A549 (cell line): ENCODE measurements around the gene KLHL13. TPM values are rescaled to one million over a fixed set of nuclear protein-coding genes. Genes with fewer than 3 reads are reported as not detected.

Experiments
- ATAC-seq, 2 experiments: fragments of 200-7000 bp in 1 of 2; fragments of >200 bp in 1 of 2; cut with Nextera tagmentation in 1 of 2; cut with Tn5 transposase in 1 of 2; 3 replicates each; pipeline versions ENCODE4 v1.8.0 to v1.9.1; 2018 to 2020; ENCODE audit warnings: mild to moderate bottlenecking in 1 of 2, moderate library complexity in 1 of 2
- CTCF ChIA-PET: fragments of 300-600 bp; sonication (Branson Sonifier 250); formaldehyde crosslinking; extraction: SDS; loops from one replicate; lab custom pipeline; 2021; ENCODE audit warnings: antibody characterized with exemption, inconsistent platforms; lab: Yijun Ruan, JAX
- POLR2A ChIA-PET: fragments of 350-600 bp; formaldehyde crosslinking; extraction: SDS; loops from one replicate; lab custom pipeline; 2021; ENCODE audit warnings: antibody characterized with exemption, inconsistent platforms; lab: Yijun Ruan, JAX
- DNase-seq, 2 experiments: peaks; one replicate each; pipeline versions ENCODE4 v3.0.0 to v3.0.0-alpha.2; 2011 to 2016; ENCODE audit warnings: low read depth in 1 of 2, low spot score in 1 of 2
- FAIRE-seq: peaks from 2 replicates; lab custom pipeline; 2011; peaks lifted over from hg19 to GRCh38; lab: Jason Lieb, UNC
- H3K27ac ChIP-seq, 2 experiments: fragments of >200 bp; sonication (Bioruptor Twin); formaldehyde crosslinking; 3 replicates each; pipeline ENCODE4 v1.5.1; 2016 to 2017
- H3K4me1 ChIP-seq: fragments of >200 bp; sonication (Bioruptor Twin); formaldehyde crosslinking; 3 replicates; pipeline ENCODE4 v1.6.1; 2016
- H3K4me2 ChIP-seq: fragments of >200 bp; sonication (Bioruptor Twin); formaldehyde crosslinking; 3 replicates; pipeline ENCODE4 v1.6.1; 2016
- H3K4me3 ChIP-seq: fragments of >200 bp; sonication (Bioruptor Twin); formaldehyde crosslinking; 3 replicates; pipeline ENCODE4 v1.5.1; 2016
- H3K9me3 ChIP-seq: fragments of >200 bp; sonication (Bioruptor Twin); formaldehyde crosslinking; 3 replicates; pipeline ENCODE4 v1.6.1; 2016
- ATOH8 ChIP-seq: fragments of 250-450 bp; sonication (Bioruptor Pico); IDR thresholded peaks from 2 replicates; pipeline ENCODE4 v1.5.0; 2020; ENCODE audit warnings: low read depth, mild to moderate bottlenecking, moderate library complexity
- BCL3 ChIP-seq: fragments of >200 bp; sonication (Bioruptor Twin); formaldehyde crosslinking; IDR thresholded peaks from 3 replicates; pipeline ENCODE4 v1.6.1; 2016
- BHLHE40 ChIP-seq: IDR thresholded peaks from 2 replicates; pipeline ENCODE4 v1.6.1; 2012; ENCODE audit warnings: low read depth, low read length, inconsistent platforms
- CBX8 ChIP-seq: fragments of 200-600 bp; sonication (generic); IDR thresholded peaks from 2 replicates; pipeline ENCODE4 v1.6.1; 2016
- CHD2 ChIP-seq: fragments of 150-350 bp; IDR thresholded peaks from 2 replicates; pipeline ENCODE4 v1.6.1; 2014; ENCODE audit warnings: low read length; ENCODE audit not compliant: partially characterized antibody
- CHD4 ChIP-seq: fragments of 200-600 bp; sonication (generic); IDR thresholded peaks from 2 replicates; pipeline ENCODE4 v1.6.1; 2016; ENCODE audit warnings: antibody characterized with exemption, mild to moderate bottlenecking, borderline replicate concordance
- CTCF ChIP-seq: fragments of >200 bp; sonication (Bioruptor Twin); formaldehyde crosslinking; IDR thresholded peaks from 3 replicates; pipeline ENCODE4 v1.5.1; 2016
- EP300 ChIP-seq, 2 experiments: fragments of >200 bp; sonication (Bioruptor Twin); formaldehyde crosslinking; IDR thresholded peaks; 2 replicates in 1 of 2; 3 replicates in 1 of 2; pipeline ENCODE4 v1.6.1; 2016 to 2017
- ESRRA ChIP-seq: fragments of 150-350 bp; IDR thresholded peaks from 2 replicates; pipeline ENCODE4 v1.6.1; 2014; ENCODE audit warnings: mild to moderate bottlenecking, low read length, borderline replicate concordance
- FOSB ChIP-seq: fragments of 250-450 bp; sonication (Bioruptor Pico); IDR thresholded peaks from 2 replicates; pipeline ENCODE4 v1.5.0; 2020; ENCODE audit warnings: mild to moderate bottlenecking, moderate library complexity
- FOXS1 ChIP-seq: fragments of 250-450 bp; sonication (Bioruptor Pico); IDR thresholded peaks from 2 replicates; pipeline ENCODE4 v1.5.0; 2020; ENCODE audit warnings: mild to moderate bottlenecking, moderate library complexity
- HEYL ChIP-seq: fragments of 250-450 bp; sonication (Bioruptor Pico); IDR thresholded peaks from 2 replicates; pipeline ENCODE4 v1.8.0; 2021; ENCODE audit warnings: mild to moderate bottlenecking, moderate library complexity
- HMGXB4 ChIP-seq: fragments of 250-450 bp; sonication (Bioruptor Pico); IDR thresholded peaks from 2 replicates; pipeline ENCODE4 v1.5.0; 2021; ENCODE audit warnings: mild to moderate bottlenecking, moderate library complexity, borderline replicate concordance
- HOXA7 ChIP-seq: fragments of 250-450 bp; sonication (Bioruptor Pico); IDR thresholded peaks from 2 replicates; pipeline ENCODE4 v1.5.0; 2020; ENCODE audit warnings: mild to moderate bottlenecking, moderate library complexity
- HOXB5 ChIP-seq: fragments of 250-450 bp; sonication (Bioruptor Pico); IDR thresholded peaks from 2 replicates; pipeline ENCODE4 v1.5.0; 2020; ENCODE audit warnings: mild to moderate bottlenecking, moderate library complexity
- JUN ChIP-seq, 2 experiments: fragments of >200 bp; sonication (Bioruptor Twin); formaldehyde crosslinking; IDR thresholded peaks; 2 replicates in 1 of 2; 3 replicates in 1 of 2; pipeline ENCODE4 v1.6.1; 2016 to 2017
- KDM5A ChIP-seq: fragments of 200-600 bp; sonication (generic); IDR thresholded peaks from 2 replicates; pipeline ENCODE4 v1.6.1; 2016; ENCODE audit warnings: antibody characterized with exemption, mild to moderate bottlenecking
- MYC ChIP-seq: IDR thresholded peaks from 2 replicates; pipeline ENCODE4 v1.6.1; 2012; ENCODE audit warnings: mild to moderate bottlenecking, inconsistent platforms, low read length, improper control_type of control experiment, borderline replicate concordance
- NR3C1 ChIP-seq: fragments of >200 bp; sonication (Bioruptor Twin); formaldehyde crosslinking; IDR thresholded peaks from 3 replicates; pipeline ENCODE4 v1.6.1; 2017
- POLR2AphosphoS2 ChIP-seq: conservative IDR thresholded peaks from 2 replicates; pipeline ENCODE4 v1.6.1; 2012; ENCODE audit warnings: low read length, improper control_type of control experiment, inconsistent platforms
- RAD21 ChIP-seq, 2 experiments: fragments of >200 bp in 1 of 2; sonication (Bioruptor Twin) in 1 of 2; formaldehyde crosslinking in 1 of 2; IDR thresholded peaks in 1 of 2; conservative IDR thresholded peaks in 1 of 2; 2 replicates in 1 of 2; 3 replicates in 1 of 2; pipeline ENCODE4 v1.6.1; 2012 to 2018; ENCODE audit warnings: inconsistent platforms in 1 of 2
- RARB ChIP-seq: fragments of 250-450 bp; sonication (Bioruptor Pico); IDR thresholded peaks from 2 replicates; pipeline ENCODE4 v1.8.0; 2021; ENCODE audit warnings: mild to moderate bottlenecking, moderate library complexity
- RCOR1 ChIP-seq: fragments of 150-350 bp; IDR thresholded peaks from 2 replicates; pipeline ENCODE4 v1.6.1; 2014; ENCODE audit warnings: antibody characterized with exemption, low read length, low read depth
- SMC3 ChIP-seq: fragments of >200 bp; sonication (Bioruptor Twin); formaldehyde crosslinking; IDR thresholded peaks from 3 replicates; pipeline ENCODE4 v1.6.1; 2018; ENCODE audit warnings: inconsistent platforms
- TFCP2L1 ChIP-seq: fragments of 250-450 bp; sonication (Bioruptor Pico); IDR thresholded peaks from 2 replicates; pipeline ENCODE4 v1.5.0; 2021; ENCODE audit warnings: mild to moderate bottlenecking
- USF2 ChIP-seq: fragments of 450-650 bp; IDR thresholded peaks from 2 replicates; pipeline ENCODE4 v1.6.1; 2014; ENCODE audit warnings: antibody characterized with exemption
- ZNF302 ChIP-seq: fragments of 250-450 bp; sonication (Bioruptor Pico); IDR thresholded peaks from 2 replicates; pipeline ENCODE4 v1.9.0; 2021; ENCODE audit warnings: inconsistent platforms, mild to moderate bottlenecking, moderate library complexity
- WGBS: methylation state at CpG from one replicate; pipeline ENCODE4 v1.1.6; 2017; ENCODE audit errors: missing lambda C conversion rate; 5-methylcytosine and 5-hydroxymethylcytosine counted together
- polyA plus RNA-seq, 4 experiments: library from polyadenylated mRNA; depleted of rRNA in 3 of 4; stranded (reverse); fragments of >200 nt; fragmentation: RNase III in 1 of 4; extraction: RNeasy Plus Mini Kit Qiagen cat#74134 plus additional on column Dnase treatment in 1 of 4; gene quantifications; 2 replicates in 3 of 4; 3 replicates in 1 of 4; pipeline ENCODE4 v1.2.3, GENCODE V29; 2011 to 2017

The KLHL13 gene
- polyA plus RNA-seq, 2 of the 4 experiments (the other 2 are of a cell fraction) = 0.76 to 1.0 TPM

- no peaks in the 10 kb centered on the region for H3K4me1 ChIP-seq
- WGBS = 29% methylated on average over 4 of the region's 4 CpGs
- TF ChIP-seq RCOR1 = no peak
- no peak for TF ChIP-seq KDM5A
- TF ChIP-seq BCL3 = no peak
- no peak for TF ChIP-seq JUN (IDR thresholded peaks at IDR 0.05)
- TF ChIP-seq CTCF = no peak
- no peak for TF ChIP-seq CHD2
- no peak for TF ChIP-seq HOXA7 (CRISPR knock-in tag)
- no peak for TF ChIP-seq POLR2AphosphoS2
- no peak for TF ChIP-seq FOXS1 (CRISPR knock-in tag)
- ChIA-PET POLR2A (no interaction called here), CTCF (no interaction called here)
- H3K27ac ChIP-seq = no peak overlapping the region
- H3K4me2 ChIP-seq = no peak overlapping the region
- no peak for ATAC-seq
- no peak overlapping the region for H3K4me3 ChIP-seq
- peak; percentile 88 for FAIRE-seq
- no peaks in the 10 kb centered on the region for H3K9me3 ChIP-seq
- no peak for DNase-seq
Observed at GRCh38 chrX:118047446-118048186, 69.0 kb downstream of the KLHL13 start.

- 14% methylated on average over 1 of the region's 1 CpG for WGBS
- Histone ChIP-seq H3K4me1 (no peaks in the 10 kb centered on the region), H3K4me2 (no peak overlapping the region), H3K4me3 (no peak overlapping the region)
- no peak for ATAC-seq
- no peak for FAIRE-seq
- no peak for DNase-seq
- CTCF ChIA-PET = no interaction called here
- no peak for TF ChIP-seq SMC3
- no peak for TF ChIP-seq BHLHE40
- no peak for TF ChIP-seq TFCP2L1 (CRISPR knock-in tag)
- no peak for TF ChIP-seq CBX8
- no peak for TF ChIP-seq CHD4
- no peak for TF ChIP-seq ESRRA
- TF ChIP-seq RARB (CRISPR knock-in tag) = no peak
- TF ChIP-seq MYC = no peak
- no peak for TF ChIP-seq EP300 (IDR thresholded peaks at IDR 0.05)
- TF ChIP-seq, all 56 proteins: peak for 0
- Histone ChIP-seq H3K27ac (no peak overlapping the region), H3K9me3 (no peaks in the 10 kb centered on the region)
- POLR2A ChIA-PET = no interaction called here
Observed at GRCh38 chrX:118039591-118039990, 77.0 kb downstream of the KLHL13 start.

GRCh38 chrX:118038614-118039365 lies 77.8 kb downstream of the KLHL13 start:
- 7% methylated on average over 3 of the region's 3 CpGs for WGBS
- H3K4me2 ChIP-seq = no peak overlapping the region
- H3K4me1 ChIP-seq = no peaks in the 10 kb centered on the region
- CTCF ChIA-PET = no interaction called here
- ATAC-seq = no peak
- H3K4me3 ChIP-seq = no peak overlapping the region
- FAIRE-seq = no peak
- H3K27ac ChIP-seq = no peak overlapping the region
- H3K9me3 ChIP-seq = no peaks in the 10 kb centered on the region
- DNase-seq = no peak
- POLR2A ChIA-PET = no interaction called here
- TF ChIP-seq HOXB5 (CRISPR knock-in tag) (no peak), SMC3 (no peak), HMGXB4 (CRISPR knock-in tag) (no peak), USF2 (no peak), EP300 (IDR thresholded peaks at IDR 0.05) (no peak), HEYL (CRISPR knock-in tag) (no peak), FOSB (CRISPR knock-in tag) (no peak), RAD21 (conservative IDR thresholded peaks at IDR 0.05 in 1 of 2, IDR thresholded peaks at IDR 0.05 in 1 of 2) (no peak), ATOH8 (no peak), JUN (IDR thresholded peaks at IDR 0.05) (no peak), ZNF302 (CRISPR knock-in tag) (no peak), NR3C1 (no peak), RCOR1 (no peak)
